K562 (cell line): ENCODE measurements around the gene PRC1.

ENCODE experiments used
- HCFC1 ChIP-seq: IDR thresholded peaks from 2 replicates; pipeline ENCODE4 v1.6.1; 2012; ENCODE audit warnings: low read depth, low read length, improper control_type of control experiment
- SMAD1 ChIP-seq: fragments of 150-350 bp; IDR thresholded peaks from 2 replicates; pipeline ENCODE4 v1.6.1; 2014; ENCODE audit warnings: low read length, low read depth; ENCODE audit not compliant: partially characterized antibody
- ZNF121 ChIP-seq: sonication (generic); formaldehyde crosslinking; conservative IDR thresholded peaks from 2 replicates; pipeline ENCODE4 v1.8.0; 2022; ENCODE audit warnings: missing genetic modification reagents

- no peak for TF ChIP-seq ZNF121 (CRISPR knock-in tag)
- no peak for TF ChIP-seq SMAD1
- TF ChIP-seq HCFC1, result no peak
These were observed 63.3 kb downstream of the PRC1 start for GRCh38 chr15:90930861-90931574.
